ENCODE measurements around the gene IL6R.

GRCh38 chr1:154400381-154400801 lies 4.8 kb upstream of the IL6R start:
- TF ChIP-seq CTCF (IDR thresholded peaks at IDR 0.05; ENCODE audit: insufficient read depth, low read depth, low read length), result no peak
- no peak for TF ChIP-seq EZH2 (IDR thresholded peaks at IDR 0.05; ENCODE audit: insufficient read depth, low read length)

Data from astrocyte (in vitro differentiated cells and primary cell).